HCT116 (cell line): ENCODE measurements around the gene MAPK10. TPM values are rescaled to one million over a fixed set of nuclear protein-coding genes. Genes with fewer than 3 reads are reported as not detected.

ENCODE experiments used
- ATAC-seq: fragments of 200-7000 bp; cut with Tn5 transposase; 2 replicates; pipeline ENCODE4 v1.9.1; 2020; ENCODE audit warnings: mild to moderate bottlenecking, moderate library complexity
- BruUV-seq: library from RNA; stranded (reverse); fragments of 400-500 nt; replicated peaks from 2 replicates; lab custom pipeline; 2021; lab: Mats Ljungman, UMichigan
- CTCF ChIA-PET: fragments of 300-600 bp; sonication (Branson Sonifier 250); formaldehyde crosslinking; loops from one replicate; lab custom pipeline; 2021; ENCODE audit warnings: antibody characterized with exemption; lab: Charles Lee
- POLR2A ChIA-PET: fragments of 300-600, 350-600 bp; sonication (Branson Sonifier 250); formaldehyde crosslinking; loops from one replicate; lab custom pipeline; 2021; ENCODE audit warnings: antibody characterized with exemption; lab: Charles Lee
- RAD21 ChIA-PET, 2 experiments: fragments of 300-600 bp; sonication (Branson Sonifier 250); formaldehyde crosslinking; loops; one replicate each; lab custom pipeline; 2023; ENCODE audit warnings: low total read pairs in 2 of 2; ENCODE audit not compliant: uncharacterized antibody in 2 of 2, unreplicated experiment in 2 of 2, low non-redundant PET in 1 of 2; lab: Charles Lee
- DNase-seq: peaks from one replicate; pipeline ENCODE4 v3.0.0-alpha.2; 2010; ENCODE audit warnings: low read depth, low spot score
- H2AFZ ChIP-seq: fragments of 200-600 bp; shearing (Covaris generic), sonication (generic); 2 replicates; pipeline ENCODE4 v1.6.1; 2017; ENCODE audit warnings: low read depth, mixed run types, mixed read lengths, antibody characterized with exemption, low read length; ENCODE audit not compliant: poor library complexity, severe bottlenecking
- H3K27ac ChIP-seq: 2 replicates; pipeline ENCODE4 v1.5.1; 2012; ENCODE audit warnings: low read depth, low read length
- H3K27me3 ChIP-seq: fragments of 200-600 bp; sonication (generic); 2 replicates; pipeline ENCODE4 v1.6.1; 2016; ENCODE audit warnings: mixed run types, low read length, mixed read lengths; ENCODE audit not compliant: insufficient read depth
- H3K36me3 ChIP-seq, 2 experiments: fragments of 200-500 bp in 1 of 2; fragments of 200-600 bp in 1 of 2; sonication (Bioruptor generic) in 1 of 2; sonication (generic) in 1 of 2; 2 replicates each; pipeline versions ENCODE4 v1.5.1 to v1.6.1; 2014 to 2016; ENCODE audit warnings: low read length in 2 of 2, inconsistent platforms in 1 of 2, mixed read lengths in 1 of 2, mixed run types in 1 of 2; ENCODE audit not compliant: insufficient read depth in 2 of 2, control insufficient read depth in 1 of 2
- H3K4me1 ChIP-seq, 2 experiments: fragments of 200-600 bp in 1 of 2; sonication (generic) in 1 of 2; 2 replicates each; pipeline versions ENCODE4 v1.5.1 to v1.6.1; 2012 to 2017; ENCODE audit warnings: low read length in 2 of 2, inconsistent platforms in 1 of 2, mild to moderate bottlenecking in 1 of 2, mixed read lengths in 1 of 2, mixed run types in 1 of 2, moderate library complexity in 1 of 2; ENCODE audit not compliant: insufficient read depth in 2 of 2, control insufficient read depth in 1 of 2
- H3K4me2 ChIP-seq: fragments of 200-600 bp; sonication (generic); 2 replicates; pipeline ENCODE4 v1.6.1; 2017; ENCODE audit warnings: mixed run types, low read length, mixed read lengths
- H3K4me3 ChIP-seq, 2 experiments: fragments of 200-600 bp in 1 of 2; sonication (generic) in 1 of 2; replicated peaks in 1 of 2; 2 replicates each; pipeline ENCODE4 v1.5.1; 2011 to 2016; ENCODE audit warnings: low read length in 2 of 2, control low read depth in 1 of 2, low read depth in 1 of 2, mild to moderate bottlenecking in 1 of 2, mixed read lengths in 1 of 2, mixed run types in 1 of 2
- H3K79me2 ChIP-seq: fragments of 200-600 bp; sonication (generic); 2 replicates; pipeline ENCODE4 v1.6.1; 2017; ENCODE audit warnings: mild to moderate bottlenecking, mixed run types, low read length, moderate library complexity, mixed read lengths; ENCODE audit not compliant: insufficient read depth
- H3K9ac ChIP-seq: fragments of 200-600 bp; sonication (generic); 2 replicates; pipeline ENCODE4 v1.6.1; 2016; ENCODE audit warnings: low read length, mixed read lengths
- H3K9me2 ChIP-seq: fragments of 200-600 bp; sonication (generic), shearing (Covaris generic); 2 replicates; pipeline ENCODE4 v1.6.1; 2017; ENCODE audit warnings: mixed run types, mild to moderate bottlenecking, moderate library complexity; ENCODE audit not compliant: insufficient read depth
- H3K9me3 ChIP-seq, 2 experiments: fragments of 200-500 bp in 1 of 2; fragments of 200-600 bp in 1 of 2; sonication (Bioruptor generic) in 1 of 2; sonication (generic) in 1 of 2; 2 replicates each; pipeline ENCODE4 v1.6.1; 2014 to 2017; ENCODE audit warnings: low read length in 2 of 2, mixed read lengths in 2 of 2, inconsistent platforms in 1 of 2, low read depth in 1 of 2, mild to moderate bottlenecking in 1 of 2, mixed run types in 1 of 2, moderate library complexity in 1 of 2; ENCODE audit not compliant: control insufficient read depth in 1 of 2, insufficient read depth in 1 of 2
- H4K20me1 ChIP-seq: fragments of 200-600 bp; sonication (generic), shearing (Covaris generic); 2 replicates; pipeline ENCODE4 v1.6.1; 2017; ENCODE audit warnings: mixed run types, mild to moderate bottlenecking, moderate library complexity; ENCODE audit not compliant: insufficient read depth
- ATF3 ChIP-seq: IDR thresholded peaks from 2 replicates; pipeline ENCODE4 v1.6.1; 2012
- CBX3 ChIP-seq: IDR thresholded peaks from 2 replicates; pipeline ENCODE4 v1.6.1; 2012; ENCODE audit warnings: low read depth
- CEBPB ChIP-seq: IDR thresholded peaks from 2 replicates; pipeline ENCODE4 v1.6.1; 2012; ENCODE audit warnings: low read depth
- CTCF ChIP-seq, 3 experiments: fragments of 200-600 bp in 1 of 3; sonication (generic) in 1 of 3; IDR thresholded peaks in 2 of 3; conservative IDR thresholded peaks in 1 of 3; 2 replicates each; pipeline ENCODE4 v1.5.1; 2012 to 2017; ENCODE audit warnings: low read depth in 2 of 3, low read length in 2 of 3, antibody characterized with exemption in 1 of 3, borderline replicate concordance in 1 of 3, control low read depth in 1 of 3, mild to moderate bottlenecking in 1 of 3, mixed read lengths in 1 of 3, mixed run types in 1 of 3, moderate library complexity in 1 of 3; ENCODE audit not compliant: insufficient read depth in 1 of 3
- EZH2phosphoT487 ChIP-seq: fragments of 200-600 bp; IDR thresholded peaks from 2 replicates; pipeline ENCODE4 v1.6.1; 2018; ENCODE audit warnings: antibody characterized with exemption, borderline replicate concordance
- FOSL1 ChIP-seq: IDR thresholded peaks from 2 replicates; pipeline ENCODE4 v1.6.1; 2012; ENCODE audit warnings: low read depth
- JUND ChIP-seq: IDR thresholded peaks from 2 replicates; pipeline ENCODE4 v1.6.1; 2012
- MAX ChIP-seq: IDR thresholded peaks from 2 replicates; pipeline ENCODE4 v1.6.1; 2012
- POLR2AphosphoS5 ChIP-seq: IDR thresholded peaks from 2 replicates; pipeline ENCODE4 v1.6.1; 2011; ENCODE audit warnings: mild to moderate bottlenecking, low read depth, low read length, moderate library complexity
- RAD21 ChIP-seq: IDR thresholded peaks from 2 replicates; pipeline ENCODE4 v1.6.1; 2012; ENCODE audit warnings: low read depth, mild to moderate bottlenecking
- REST ChIP-seq: IDR thresholded peaks from 2 replicates; pipeline ENCODE4 v1.6.1; 2012; ENCODE audit warnings: low read depth
- SP1 ChIP-seq: IDR thresholded peaks from 2 replicates; pipeline ENCODE4 v1.6.1; 2012; ENCODE audit warnings: low read depth
- SRF ChIP-seq: IDR thresholded peaks from 2 replicates; pipeline ENCODE4 v1.6.1; 2012; ENCODE audit warnings: low read depth
- TCF7L2 ChIP-seq: IDR thresholded peaks from 2 replicates; pipeline ENCODE4 v1.7.0; 2011; ENCODE audit warnings: borderline replicate concordance, inconsistent platforms; ENCODE audit not compliant: insufficient read depth, insufficient read length; ENCODE audit errors: extremely low read depth
- ZFX ChIP-seq: fragments of 450-650 bp; IDR thresholded peaks from 2 replicates; pipeline ENCODE4 v1.6.1; 2017
- ZNF274 ChIP-seq: fragments of 200-500 bp; sonication (Bioruptor generic); IDR thresholded peaks from 2 replicates; pipeline ENCODE4 v1.6.1; 2014; ENCODE audit warnings: mild to moderate bottlenecking, low read depth, low read length, inconsistent platforms
- intact Hi-C: fragments of 100-400 bp; cut with micrococcal nuclease; formaldehyde crosslinking; loops from 2 replicates; pipeline ENCODE4 v1.10.0; 2022
- total RNA-seq: library from RNA; stranded (reverse); gene quantifications from one replicate; pipeline ENCODE4 v1.2.1, GENCODE V29; 2021; ENCODE audit not compliant: unreplicated experiment

Gene MAPK10
- total RNA-seq, 1 experiment from 2014 or later = 0.52 TPM

- Histone ChIP-seq H2AFZ (no peak overlapping the region), H3K9me2 (no peaks in the 10 kb centered on the region), H3K9me3 (no peaks in the 10 kb centered on the region), H3K27ac (no peak overlapping the region), H3K4me1 (no peaks in the 10 kb centered on the region), H3K9ac (no peak overlapping the region), H3K4me2 (no peak overlapping the region), H4K20me1 (no peaks in the 10 kb centered on the region), H3K79me2 (no peaks in the 10 kb centered on the region), H3K27me3 (no peaks in the 10 kb centered on the region), H3K36me3 (no peaks in the 10 kb centered on the region), H3K4me3 (no peak overlapping the region)
- intact Hi-C loops = no loop called here
- TF ChIP-seq RAD21 = no peak
- no peak for TF ChIP-seq SP1
- TF ChIP-seq ZNF274 = no peak
- no peak for TF ChIP-seq EZH2phosphoT487
- no peak for TF ChIP-seq ATF3
- TF ChIP-seq MAX = no peak
- no peak for TF ChIP-seq FOSL1
- no peak for TF ChIP-seq SRF
- BruUV-seq = no TSS peak
- RAD21 ChIA-PET = no interaction called here
- ATAC-seq (no peak), DNase-seq (no peak)
- POLR2A ChIA-PET = no interaction called here
- CTCF ChIA-PET = no interaction called here
These were observed 204.1 kb downstream of the MAPK10 start for GRCh38 chr4:86155766-86156165.

- Histone ChIP-seq H3K9ac (no peak overlapping the region), H3K27ac (no peak overlapping the region), H4K20me1 (no peaks in the 10 kb centered on the region), H3K36me3 (no peaks in the 10 kb centered on the region), H3K27me3 (no peaks in the 10 kb centered on the region), H3K4me3 (no peak overlapping the region), H3K9me2 (no peaks in the 10 kb centered on the region), H3K9me3 (no peaks in the 10 kb centered on the region), H3K4me2 (no peak overlapping the region), H3K79me2 (no peaks in the 10 kb centered on the region), H3K4me1 (no peaks in the 10 kb centered on the region), H2AFZ (no peak overlapping the region)
- intact Hi-C loops = no loop called here
- POLR2A ChIA-PET = no interaction called here
- no TSS peak for BruUV-seq
- no peak for DNase-seq
- no peak for ATAC-seq
- CTCF ChIA-PET = no interaction called here
- RAD21 ChIA-PET = no interaction called here
- TF ChIP-seq REST (no peak), ZNF274 (no peak), FOSL1 (no peak), SP1 (no peak), ZFX (no peak), TCF7L2 (no peak), CEBPB (no peak), CBX3 (no peak), JUND (no peak), CTCF (IDR thresholded peaks at IDR 0.05 in 2 of 3, conservative IDR thresholded peaks at IDR 0.05 in 1 of 3; ENCODE audit: borderline replicate concordance in 1 of 3, insufficient read depth in 1 of 3, low read depth in 2 of 3, low read length in 2 of 3) (no peak), ATF3 (no peak), POLR2AphosphoS5 (no peak)
These were observed 207.4 kb downstream of the MAPK10 start for GRCh38 chr4:86152454-86152853.
